ENCODE results near the gene PHOSPHO2.

Gene PHOSPHO2

GRCh38 chr2:169667583-169667982 is 26.7 kb upstream of the PHOSPHO2 start:
- H3K27ac ChIP-seq (ENCODE audit: low read length): no peak overlapping the region
- DNase-seq: no peak
- H3K79me2 ChIP-seq (ENCODE audit: low read length): no peaks in the 10 kb centered on the region
- H3F3A ChIP-seq (ENCODE audit: insufficient read depth, low read length): no peaks in the 10 kb centered on the region
- no peak overlapping the region for H3K9ac ChIP-seq (ENCODE audit: low read length)
- peaks cover 12% of the 10 kb centered on the region; the same call in 1 of the 2 replicates for H3K4me1 ChIP-seq (ENCODE audit: low read length)
- H2AFZ ChIP-seq (ENCODE audit: low read length): no peak overlapping the region
- H4K20me1 ChIP-seq (ENCODE audit: insufficient read depth, low read length): no peaks in the 10 kb centered on the region
- no peak overlapping the region for H3K4me2 ChIP-seq (ENCODE audit: low read depth, low read length)
- H3K9me2 ChIP-seq (replicated peaks; ENCODE audit: insufficient read depth, low read length): no peaks in the 10 kb centered on the region
- TF ChIP-seq EZH2phosphoT487 (IDR thresholded peaks at IDR 0.05; ENCODE audit: low read length) (no peak), CTCF (IDR thresholded peaks at IDR 0.05; ENCODE audit: low read length) (no peak), EZH2 (optimal IDR thresholded peaks at IDR 0.05; ENCODE audit: low read depth, low read length) (no peak)
- H3K36me3 ChIP-seq (replicated peaks; ENCODE audit: insufficient read depth, low read length): no peaks in the 10 kb centered on the region
- no peaks in the 10 kb centered on the region for H3K27me3 ChIP-seq (replicated peaks; ENCODE audit: insufficient read depth, low read length)
- H3K9me3 ChIP-seq (replicated peaks; ENCODE audit: insufficient read depth, low read length): no peaks in the 10 kb centered on the region
- H3K4me3 ChIP-seq (ENCODE audit: low read length): no peak overlapping the region

GRCh38 chr2:169670215-169670651 is 24.0 kb upstream of the PHOSPHO2 start:
- H3K9me3 ChIP-seq (replicated peaks; ENCODE audit: insufficient read depth, low read length): no peaks in the 10 kb centered on the region
- H3K27me3 ChIP-seq (replicated peaks; ENCODE audit: insufficient read depth, low read length): no peaks in the 10 kb centered on the region
- no peaks in the 10 kb centered on the region for H3K79me2 ChIP-seq (ENCODE audit: low read length)
- no peaks in the 10 kb centered on the region for H3K36me3 ChIP-seq (replicated peaks; ENCODE audit: insufficient read depth, low read length)
- H3K27ac ChIP-seq (ENCODE audit: low read length): no peak overlapping the region
- peak overlapping the region; percentile 42; the same call in 1 of the 2 replicates for H3K4me2 ChIP-seq (ENCODE audit: low read depth, low read length)
- H3F3A ChIP-seq (ENCODE audit: insufficient read depth, low read length): no peaks in the 10 kb centered on the region
- TF ChIP-seq EZH2 (optimal IDR thresholded peaks at IDR 0.05; ENCODE audit: low read depth, low read length) (no peak), CTCF (IDR thresholded peaks at IDR 0.05; ENCODE audit: low read length) (no peak), EZH2phosphoT487 (IDR thresholded peaks at IDR 0.05; ENCODE audit: low read length) (no peak)
- no peak overlapping the region for H3K9ac ChIP-seq (ENCODE audit: low read length)
- no peaks in the 10 kb centered on the region for H3K9me2 ChIP-seq (replicated peaks; ENCODE audit: insufficient read depth, low read length)
- H2AFZ ChIP-seq (ENCODE audit: low read length): no peak overlapping the region
- no peak overlapping the region for H3K4me3 ChIP-seq (ENCODE audit: low read length)
- H3K4me1 ChIP-seq (ENCODE audit: low read length): peaks cover 12% of the 10 kb centered on the region; the same call in 1 of the 2 replicates
- H4K20me1 ChIP-seq (ENCODE audit: insufficient read depth, low read length): no peaks in the 10 kb centered on the region
- DNase-seq: peak; percentile 48

- Histone ChIP-seq H3K27me3 (replicated peaks; ENCODE audit: insufficient read depth, low read length) (no peaks in the 10 kb centered on the region), H3K9ac (ENCODE audit: low read length) (no peak overlapping the region), H3K27ac (ENCODE audit: low read length) (no peak overlapping the region), H3K9me2 (replicated peaks; ENCODE audit: insufficient read depth, low read length) (no peaks in the 10 kb centered on the region), H3K4me3 (ENCODE audit: low read length) (no peak overlapping the region), H3K36me3 (replicated peaks; ENCODE audit: insufficient read depth, low read length) (no peaks in the 10 kb centered on the region), H3K79me2 (ENCODE audit: low read length) (no peaks in the 10 kb centered on the region), H3K4me1 (ENCODE audit: low read length) (peaks cover 12% of the 10 kb centered on the region; the same call in 1 of the 2 replicates), H3K4me2 (ENCODE audit: low read depth, low read length) (no peak overlapping the region), H3K9me3 (replicated peaks; ENCODE audit: insufficient read depth, low read length) (no peaks in the 10 kb centered on the region), H2AFZ (ENCODE audit: low read length) (no peak overlapping the region), H4K20me1 (ENCODE audit: insufficient read depth, low read length) (no peaks in the 10 kb centered on the region), H3F3A (ENCODE audit: insufficient read depth, low read length) (no peaks in the 10 kb centered on the region)
- DNase-seq: no peak
- no peak for TF ChIP-seq EZH2 (optimal IDR thresholded peaks at IDR 0.05; ENCODE audit: low read depth, low read length)
- no peak for TF ChIP-seq EZH2phosphoT487 (IDR thresholded peaks at IDR 0.05; ENCODE audit: low read length)
- TF ChIP-seq CTCF (IDR thresholded peaks at IDR 0.05; ENCODE audit: low read length): no peak
Observed at GRCh38 chr2:169670937-169671336, 23.3 kb upstream of the PHOSPHO2 start.
